Upper lobe of left lung (tissue), 6 donors: Measurements from ENCODE around the gene RHOT1. TPM values are rescaled to one million over a fixed set of nuclear protein-coding genes. Genes with fewer than 3 reads are reported as not detected.
"Not testable (repeated sequence)": the region's sequence is repeated elsewhere in the genome, so short reads cannot be mapped to it uniquely, and the experiment has no call there.

Experiments used
- ATAC-seq, 2 donors: fragments of 200-7000 bp; cut with Tn5 transposase; one replicate each; pipeline ENCODE4 v1.9.1; 2022; ENCODE audit warnings: mild to moderate bottlenecking in 2 of 2, moderate library complexity in 2 of 2; ENCODE audit not compliant: low FRiP score in 2 of 2
- DNase-seq, 2 donors: peaks; one replicate each; pipeline ENCODE4 v3.0.0-alpha.2; 2019 to 2020
- H3K27ac ChIP-seq, 4 donors: fragments of 200-600 bp; sonication (generic); one replicate each; pipeline ENCODE4 v1.5.1; 2016 to 2019
- H3K27me3 ChIP-seq, 4 donors: fragments of 200-600 bp; sonication (generic); one replicate each; pipeline ENCODE4 v1.5.1; 2017 to 2019
- H3K36me3 ChIP-seq, 4 donors: fragments of 200-600 bp; sonication (generic); one replicate each; pipeline ENCODE4 v1.5.1; 2016 to 2019
- H3K4me1 ChIP-seq, 4 donors: fragments of 200-600 bp; sonication (generic); one replicate each; pipeline ENCODE4 v1.5.1; 2018 to 2019
- H3K4me3 ChIP-seq, 4 donors: fragments of 200-600 bp; sonication (generic); one replicate each; pipeline ENCODE4 v1.5.1; 2017 to 2019; ENCODE audit warnings: mild to moderate bottlenecking in 2 of 4, moderate library complexity in 1 of 4
- H3K9me3 ChIP-seq, 4 donors: fragments of 200-600 bp; sonication (generic); one replicate each; pipeline ENCODE4 v1.5.1; 2018 to 2019
- CTCF ChIP-seq, 6 experiments: fragments of 450-650 bp in 4 of 6; fragments of 200-600 bp in 2 of 6; sonication (generic) in 2 of 6; IDR thresholded peaks; one replicate each; pipeline ENCODE4 v1.5.1; 2016 to 2019; ENCODE audit warnings: antibody characterized with exemption in 6 of 6
- EP300 ChIP-seq, 4 donors: sonication (generic); formaldehyde crosslinking; IDR thresholded peaks; one replicate each; pipeline ENCODE4 v1.5.1; 2017; ENCODE audit warnings: antibody characterized with exemption in 4 of 4, control low read depth in 2 of 4
- POLR2A ChIP-seq, 4 donors: fragments of 450-650 bp; IDR thresholded peaks; one replicate each; pipeline ENCODE4 v1.5.1; 2016 to 2017; ENCODE audit warnings: antibody characterized with exemption in 4 of 4, mild to moderate bottlenecking in 2 of 4
- POLR2AphosphoS5 ChIP-seq, 2 donors: sonication (generic); formaldehyde crosslinking; IDR thresholded peaks; one replicate each; pipeline ENCODE4 v1.5.1; 2017; ENCODE audit warnings: antibody characterized with exemption in 2 of 2
- WGBS, 2 donors: methylation state at CpG; one replicate each; pipeline ENCODE4 v1.1.5; 2017 to 2018; 5-methylcytosine and 5-hydroxymethylcytosine counted together
- total RNA-seq, 6 donors: library from RNA; depleted of rRNA in 4 of 6; stranded (reverse); fragments of >200 nt in 4 of 6; gene quantifications; one replicate each; pipeline versions ENCODE4 v1.1.0 to v1.2.1, GENCODE V29; 2016 to 2021
- donor health status: DM: no; HTN: no; CAD: no; lungs with moderate emphysema.
- donor health status: DM: no; HTN: yes; CAD: no; lungs with severe emphysema.

Gene RHOT1
- total RNA-seq: 100 to 1,000 TPM in 1 of 6 donors, 10 to 100 TPM in 5; 37.2 to 110 (median 52.2) TPM

GRCh38 chr17:32142038-32142856 is at the start of gene RHOT1:
Gene RHOT1, plus strand, starts transcription at chr17:32142502. Its CDS starts 191 bp downstream, at chr17:32142693.
- H3K27ac ChIP-seq: peak within 1 kb of the TSS; percentile 91 to 97 (median 94)
- H3K4me1 ChIP-seq: peaks cover 26 to 61% (median 33%) of the 10 kb centered on the region in 4 donors
- TF ChIP-seq CTCF (IDR thresholded peaks at IDR 0.05) (peak; percentile 65 to 91 (median 86)), EP300 (IDR thresholded peaks at IDR 0.05) (no peak), POLR2AphosphoS5 (IDR thresholded peaks at IDR 0.05) (peak; percentile 32 to 61), POLR2A (IDR thresholded peaks at IDR 0.05) (peak in 1 of 4 donors; percentile 73)
- WGBS, 2 donors: 1 to 3% methylated on average over 22 to 38 of the region's 84 CpGs
- ATAC-seq (peak; percentile 85 to 87), DNase-seq (peak; percentile 74 to 97)
- H3K9me3 ChIP-seq: no peaks in the 10 kb centered on the region
- no peaks in the 10 kb centered on the region for H3K36me3 ChIP-seq
- H3K27me3 ChIP-seq: no peaks in the 10 kb centered on the region
- peak within 1 kb of the TSS; percentile 64 to 99 (median 82) for H3K4me3 ChIP-seq

- Histone ChIP-seq H3K9me3 (no peaks in the 10 kb centered on the region), H3K4me3 (no peak overlapping the region), H3K36me3 (no peaks in the 10 kb centered on the region), H3K27me3 (no peaks in the 10 kb centered on the region), H3K4me1 (peaks cover 0 to 9% (median 6%) of the 10 kb centered on the region in 4 donors), H3K27ac (no peak overlapping the region)
- no peak for ATAC-seq
- TF ChIP-seq POLR2AphosphoS5 (IDR thresholded peaks at IDR 0.05): no peak
- TF ChIP-seq POLR2A (IDR thresholded peaks at IDR 0.05): no peak
- TF ChIP-seq CTCF (IDR thresholded peaks at IDR 0.05): no peak
- TF ChIP-seq EP300 (IDR thresholded peaks at IDR 0.05): no peak
- WGBS, 2 donors: 68 to 71% methylated on average over 2 of the region's 2 CpGs
- no peak for DNase-seq
Measured at GRCh38 chr17:32099686-32100085, 42.6 kb upstream of the RHOT1 start.

- H3K9me3 ChIP-seq, ATAC-seq, H3K27me3 ChIP-seq, H3K36me3 ChIP-seq, DNase-seq, H3K4me1 ChIP-seq, H3K27ac ChIP-seq, H3K4me3 ChIP-seq: not testable (repeated sequence)
- 88 to 96% methylated on average over 8 of the region's 8 CpGs for WGBS, 2 donors
Measured at GRCh38 chr17:32100323-32100722, 42.0 kb upstream of the RHOT1 start.

GRCh38 chr17:32100971-32101631 is 41.2 kb upstream of the RHOT1 start:
- H3K4me1 ChIP-seq: peaks cover 0 to 9% (median 6%) of the 10 kb centered on the region in 4 donors
- H3K4me3 ChIP-seq: no peak overlapping the region
- TF ChIP-seq POLR2AphosphoS5 (IDR thresholded peaks at IDR 0.05): no peak
- no peak for TF ChIP-seq POLR2A (IDR thresholded peaks at IDR 0.05)
- no peak for TF ChIP-seq CTCF (IDR thresholded peaks at IDR 0.05)
- no peak for TF ChIP-seq EP300 (IDR thresholded peaks at IDR 0.05)
- ATAC-seq (peak in 1 of 2 donors; percentile 12), DNase-seq (no peak)
- no peaks in the 10 kb centered on the region for H3K27me3 ChIP-seq
- no peak overlapping the region for H3K27ac ChIP-seq
- no peaks in the 10 kb centered on the region for H3K9me3 ChIP-seq
- H3K36me3 ChIP-seq: no peaks in the 10 kb centered on the region
- WGBS, 2 donors: 50 to 56% methylated on average over 8 of the region's 8 CpGs

GRCh38 chr17:32102172-32102571 is 40.1 kb upstream of the RHOT1 start:
- Histone ChIP-seq H3K9me3 (no peaks in the 10 kb centered on the region), H3K27me3 (no peaks in the 10 kb centered on the region), H3K4me3 (no peak overlapping the region), H3K4me1 (peaks cover 0 to 9% (median 6%) of the 10 kb centered on the region in 4 donors), H3K27ac (no peak overlapping the region), H3K36me3 (no peaks in the 10 kb centered on the region)
- DNase-seq (no peak), ATAC-seq (no peak)
- WGBS, 2 donors: 90 to 95% methylated on average over 5 of the region's 5 CpGs
- TF ChIP-seq CTCF (IDR thresholded peaks at IDR 0.05) (no peak), EP300 (IDR thresholded peaks at IDR 0.05) (no peak), POLR2AphosphoS5 (IDR thresholded peaks at IDR 0.05) (no peak), POLR2A (IDR thresholded peaks at IDR 0.05) (no peak)
